ENCODE measurements around the gene FAM110D. TPM values are rescaled to one million over a fixed set of nuclear protein-coding genes. Genes with fewer than 3 reads are reported as not detected.

FAM110D gene
- total and polyA plus RNA-seq, 10 of the 15 experiments (the other 5 are each of a cell fraction or from before 2014, with no cell fraction given): 0.06 TPM; not detected in 9

GRCh38 chr1:26110731-26111529 lies 47.9 kb upstream of the FAM110D start (continued):
- peak; percentile 89; the same call in 1 of the 2 replicates for TF ChIP-seq BCLAF1 (IDR thresholded peaks at IDR 0.05)
- TF ChIP-seq RBBP5 (conservative IDR thresholded peaks at IDR 0.05): no peak
- TF ChIP-seq BACH1 (IDR thresholded peaks at IDR 0.05; ENCODE audit: borderline replicate concordance): no peak
- TF ChIP-seq, protein P1, sequence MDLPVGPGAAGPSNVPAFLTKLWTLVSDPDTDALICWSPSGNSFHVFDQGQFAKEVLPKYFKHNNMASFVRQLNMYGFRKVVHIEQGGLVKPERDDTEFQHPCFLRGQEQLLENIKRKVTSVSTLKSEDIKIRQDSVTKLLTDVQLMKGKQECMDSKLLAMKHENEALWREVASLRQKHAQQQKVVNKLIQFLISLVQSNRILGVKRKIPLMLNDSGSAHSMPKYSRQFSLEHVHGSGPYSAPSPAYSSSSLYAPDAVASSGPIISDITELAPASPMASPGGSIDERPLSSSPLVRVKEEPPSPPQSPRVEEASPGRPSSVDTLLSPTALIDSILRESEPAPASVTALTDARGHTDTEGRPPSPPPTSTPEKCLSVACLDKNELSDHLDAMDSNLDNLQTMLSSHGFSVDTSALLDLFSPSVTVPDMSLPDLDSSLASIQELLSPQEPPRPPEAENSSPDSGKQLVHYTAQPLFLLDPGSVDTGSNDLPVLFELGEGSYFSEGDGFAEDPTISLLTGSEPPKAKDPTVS (IDR thresholded peaks at IDR 0.05; ENCODE audit: low read depth, low read length): no peak
- TF ChIP-seq EGR1 (IDR thresholded peaks at IDR 0.05; ENCODE audit: borderline replicate concordance in 1 of 2, low read depth in 2 of 2, low read length in 2 of 2): peak in 1 of 2 experiments; percentile 7; a peak in 1 of 3 replicates
- TF ChIP-seq RUNX3 (IDR thresholded peaks at IDR 0.05; ENCODE audit: low read length): peak; percentile 39; the same call in 1 of the 2 replicates
- TF ChIP-seq, protein P2, sequence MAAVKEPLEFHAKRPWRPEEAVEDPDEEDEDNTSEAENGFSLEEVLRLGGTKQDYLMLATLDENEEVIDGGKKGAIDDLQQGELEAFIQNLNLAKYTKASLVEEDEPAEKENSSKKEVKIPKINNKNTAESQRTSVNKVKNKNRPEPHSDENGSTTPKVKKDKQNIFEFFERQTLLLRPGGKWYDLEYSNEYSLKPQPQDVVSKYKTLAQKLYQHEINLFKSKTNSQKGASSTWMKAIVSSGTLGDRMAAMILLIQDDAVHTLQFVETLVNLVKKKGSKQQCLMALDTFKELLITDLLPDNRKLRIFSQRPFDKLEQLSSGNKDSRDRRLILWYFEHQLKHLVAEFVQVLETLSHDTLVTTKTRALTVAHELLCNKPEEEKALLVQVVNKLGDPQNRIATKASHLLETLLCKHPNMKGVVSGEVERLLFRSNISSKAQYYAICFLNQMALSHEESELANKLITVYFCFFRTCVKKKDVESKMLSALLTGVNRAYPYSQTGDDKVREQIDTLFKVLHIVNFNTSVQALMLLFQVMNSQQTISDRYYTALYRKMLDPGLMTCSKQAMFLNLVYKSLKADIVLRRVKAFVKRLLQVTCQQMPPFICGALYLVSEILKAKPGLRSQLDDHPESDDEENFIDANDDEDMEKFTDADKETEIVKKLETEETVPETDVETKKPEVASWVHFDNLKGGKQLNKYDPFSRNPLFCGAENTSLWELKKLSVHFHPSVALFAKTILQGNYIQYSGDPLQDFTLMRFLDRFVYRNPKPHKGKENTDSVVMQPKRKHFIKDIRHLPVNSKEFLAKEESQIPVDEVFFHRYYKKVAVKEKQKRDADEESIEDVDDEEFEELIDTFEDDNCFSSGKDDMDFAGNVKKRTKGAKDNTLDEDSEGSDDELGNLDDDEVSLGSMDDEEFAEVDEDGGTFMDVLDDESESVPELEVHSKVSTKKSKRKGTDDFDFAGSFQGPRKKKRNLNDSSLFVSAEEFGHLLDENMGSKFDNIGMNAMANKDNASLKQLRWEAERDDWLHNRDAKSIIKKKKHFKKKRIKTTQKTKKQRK (IDR thresholded peaks at IDR 0.05; ENCODE audit: low read depth, low read length): no peak
- no peak for TF ChIP-seq SMARCA5 (IDR thresholded peaks at IDR 0.05)
- no peak for TF ChIP-seq HCFC1 (IDR thresholded peaks at IDR 0.05; ENCODE audit: low read length)
- TF ChIP-seq ZBTB40 (IDR thresholded peaks at IDR 0.05; ENCODE audit: borderline replicate concordance): no peak
- no peak for TF ChIP-seq ZNF24 (IDR thresholded peaks at IDR 0.05)
- no peak for TF ChIP-seq CBX3 (IDR thresholded peaks at IDR 0.05; ENCODE audit: borderline replicate concordance, low read depth)
- TF ChIP-seq FOS (IDR thresholded peaks at IDR 0.05; ENCODE audit: borderline replicate concordance, extremely low read depth, insufficient read length): no peak
- 0 out of 2 replicates have a peak, but pooled peaks have one; percentile 11 for TF ChIP-seq ESRRA (IDR thresholded peaks at IDR 0.05; ENCODE audit: low read length)
- no peak for TF ChIP-seq SMC3 (IDR thresholded peaks at IDR 0.05; ENCODE audit: borderline replicate concordance, low read length)
- no peak for TF ChIP-seq CHD2 (IDR thresholded peaks at IDR 0.05; ENCODE audit: borderline replicate concordance, low read depth, low read length)
- TF ChIP-seq GATAD2B (conservative IDR thresholded peaks at IDR 0.05; ENCODE audit: low read depth): 0 out of 2 replicates have a peak, but pooled peaks have one; percentile 74
- no peak for TF ChIP-seq WRNIP1 (IDR thresholded peaks at IDR 0.05; ENCODE audit: borderline replicate concordance, low read depth, low read length)
